WTC11 (cell line): ENCODE measurements around the gene CAPN13.

Experiments used
- CTCF ChIP-seq: fragments of 200-600 bp; IDR thresholded peaks from 2 replicates; pipeline ENCODE4 v1.8.0; 2022; ENCODE audit warnings: antibody characterized with exemption
- FOXP4 ChIP-seq: sonication (generic); formaldehyde crosslinking; IDR thresholded peaks from 2 replicates; pipeline ENCODE4 v1.8.0; 2022; ENCODE audit warnings: mild to moderate bottlenecking, missing genetic modification reagents
- HMGXB4 ChIP-seq: sonication (generic); formaldehyde crosslinking; IDR thresholded peaks from 2 replicates; pipeline ENCODE4 v1.8.1; 2023; ENCODE audit warnings: mild to moderate bottlenecking, moderate library complexity, missing genetic modification reagents
- PREB ChIP-seq: sonication (generic); formaldehyde crosslinking; IDR thresholded peaks from 2 replicates; pipeline ENCODE4 v1.8.1; 2022; ENCODE audit warnings: mild to moderate bottlenecking, missing genetic modification reagents, moderate library complexity, borderline replicate concordance

- TF ChIP-seq HMGXB4 (CRISPR knock-in tag) (no peak), CTCF (no peak), PREB (no peak), FOXP4 (CRISPR knock-in tag) (no peak)
These were observed 86.0 kb downstream of the CAPN13 start for GRCh38 chr2:30721241-30721640.
